Activated T-helper 1 cell treated with anti-CD3 and anti-CD28 coated beads, Interleukin-2, amount 50 U/mL, for 16 hours (primary cell): Measurements from ENCODE around the gene FAM20C.

Experiments used
- DNase-seq, 2 donors: peaks; one replicate each; pipeline ENCODE4 v3.0.0-alpha.2; 2020; ENCODE audit warnings: low read depth in 1 of 2, low spot score in 1 of 2

Gene FAM20C

DNA sequence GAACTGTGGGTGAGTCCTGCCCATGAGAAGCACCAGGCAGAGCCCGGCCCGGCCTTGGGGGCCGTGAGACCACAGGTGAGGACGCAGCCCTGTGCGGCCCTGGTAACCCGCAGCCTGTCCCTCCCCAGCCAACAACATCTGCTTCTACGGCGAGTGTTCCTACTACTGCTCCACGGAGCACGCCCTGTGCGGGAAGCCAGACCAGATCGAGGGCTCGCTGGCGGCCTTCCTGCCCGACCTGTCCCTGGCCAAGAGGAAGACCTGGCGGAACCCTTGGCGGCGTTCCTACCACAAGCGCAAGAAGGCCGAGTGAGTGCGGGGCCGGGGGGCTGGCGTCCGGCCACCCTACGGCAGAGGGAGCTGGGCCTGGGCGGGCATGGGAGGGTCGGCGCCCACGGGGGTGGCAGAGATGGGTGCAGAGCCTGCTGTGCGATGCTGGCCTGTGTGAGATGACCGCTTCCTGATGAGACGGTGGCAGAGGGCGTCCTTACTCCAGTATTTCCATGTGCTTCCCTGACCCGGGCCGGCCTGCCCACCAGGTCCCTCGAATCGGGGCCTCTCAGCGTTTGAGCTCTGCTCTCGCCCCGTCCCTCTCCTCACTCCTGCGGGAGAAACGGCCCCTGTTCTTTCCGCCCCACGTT is 63.5 kb downstream of the FAM20C start:
- DNase-seq = no peak

DNA sequence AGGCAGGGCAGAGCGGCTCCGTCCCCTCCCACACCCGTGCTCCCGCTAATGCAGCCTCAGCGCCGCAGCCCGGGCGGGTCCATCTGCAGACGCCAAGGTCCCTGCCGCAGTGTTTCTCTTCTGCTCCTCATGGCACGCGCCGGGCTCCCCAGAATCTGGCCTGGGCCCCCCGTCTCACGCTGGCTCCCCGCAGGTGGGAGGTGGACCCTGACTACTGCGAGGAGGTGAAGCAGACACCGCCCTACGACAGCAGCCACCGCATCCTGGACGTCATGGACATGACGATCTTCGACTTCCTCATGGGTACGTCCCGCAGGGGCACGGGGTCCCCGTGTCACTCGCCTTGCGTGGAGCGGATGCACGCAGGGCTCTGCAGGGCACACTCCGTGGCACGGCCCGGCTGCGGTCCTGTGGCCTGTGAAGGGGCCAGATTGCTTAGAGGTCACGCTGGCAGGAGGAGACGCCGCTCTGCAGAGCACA is 64.1 kb downstream of the FAM20C start:
- DNase-seq = no peak

GRCh38 chr7:256981-257646 is 64.7 kb downstream of the FAM20C start:
- no peak for DNase-seq

DNA sequence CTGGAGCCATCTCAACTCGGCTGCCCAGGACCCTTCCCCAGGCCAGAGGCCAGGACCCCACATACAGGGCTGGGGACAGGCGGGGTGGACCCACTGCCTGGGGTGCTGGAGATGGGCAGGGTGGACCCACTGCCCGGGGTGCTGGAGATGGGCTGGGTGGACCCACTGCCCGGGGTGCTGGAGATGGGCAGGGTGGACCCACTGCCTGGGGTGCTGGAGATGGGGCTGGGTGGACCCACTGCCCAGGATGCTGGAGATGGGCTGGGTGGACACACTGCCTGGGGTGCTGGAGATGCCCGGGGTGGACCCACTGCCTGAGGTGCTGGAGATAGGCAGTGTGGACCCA is 65.2 kb downstream of the FAM20C start:
- DNase-seq = no peak

DNA sequence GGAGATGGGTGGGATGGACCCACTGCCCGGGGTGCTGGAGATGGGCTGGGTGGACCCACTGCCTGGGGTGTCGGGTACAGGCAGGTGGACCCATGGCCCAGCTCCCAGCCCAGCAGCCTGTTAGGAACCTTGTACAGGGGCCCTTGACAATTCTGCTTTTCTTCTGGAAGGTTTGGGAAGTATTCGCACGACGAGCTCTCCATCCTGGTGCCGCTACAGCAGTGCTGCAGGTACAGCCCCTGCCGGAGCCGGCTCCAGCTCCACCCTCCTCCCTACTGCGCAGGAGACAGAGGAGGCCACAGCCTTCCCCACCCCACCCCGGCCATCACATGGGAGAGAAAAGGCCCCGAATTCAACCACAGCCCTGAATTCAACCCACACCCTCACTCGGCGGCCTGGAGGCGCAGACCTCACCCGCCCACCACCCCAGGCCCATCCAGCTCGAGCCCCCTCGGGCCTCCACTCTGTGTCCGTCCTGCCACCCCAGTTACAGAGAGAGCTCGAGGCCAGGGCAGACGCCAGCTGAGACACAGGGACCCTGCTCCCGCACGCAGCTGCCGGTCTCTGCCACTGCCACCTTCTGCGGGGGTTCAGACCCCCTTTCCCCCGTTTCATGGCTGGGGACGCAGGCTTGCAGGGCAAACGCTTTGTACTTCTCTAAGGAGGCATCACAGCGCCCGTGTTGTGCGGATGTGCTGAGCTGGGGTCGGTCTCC is 66.3 kb downstream of the FAM20C start:
- no peak for DNase-seq

DNA sequence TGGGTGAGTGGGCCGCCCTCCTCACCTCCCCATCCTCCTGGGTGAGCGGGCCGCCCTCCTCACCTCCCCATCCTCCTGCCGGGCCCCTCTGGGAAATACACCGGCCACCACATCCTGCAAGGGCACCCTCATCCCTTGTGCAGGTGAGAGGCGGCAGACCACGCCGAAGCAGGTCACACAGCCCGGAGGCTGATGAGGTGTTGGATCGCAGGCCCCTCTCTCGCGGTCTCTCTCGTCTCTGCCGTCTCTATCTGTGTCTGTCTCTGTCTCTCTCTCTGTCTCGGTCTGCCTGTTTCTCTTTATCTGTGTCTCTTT is 66.8 kb downstream of the FAM20C start:
- no peak for DNase-seq

DNA sequence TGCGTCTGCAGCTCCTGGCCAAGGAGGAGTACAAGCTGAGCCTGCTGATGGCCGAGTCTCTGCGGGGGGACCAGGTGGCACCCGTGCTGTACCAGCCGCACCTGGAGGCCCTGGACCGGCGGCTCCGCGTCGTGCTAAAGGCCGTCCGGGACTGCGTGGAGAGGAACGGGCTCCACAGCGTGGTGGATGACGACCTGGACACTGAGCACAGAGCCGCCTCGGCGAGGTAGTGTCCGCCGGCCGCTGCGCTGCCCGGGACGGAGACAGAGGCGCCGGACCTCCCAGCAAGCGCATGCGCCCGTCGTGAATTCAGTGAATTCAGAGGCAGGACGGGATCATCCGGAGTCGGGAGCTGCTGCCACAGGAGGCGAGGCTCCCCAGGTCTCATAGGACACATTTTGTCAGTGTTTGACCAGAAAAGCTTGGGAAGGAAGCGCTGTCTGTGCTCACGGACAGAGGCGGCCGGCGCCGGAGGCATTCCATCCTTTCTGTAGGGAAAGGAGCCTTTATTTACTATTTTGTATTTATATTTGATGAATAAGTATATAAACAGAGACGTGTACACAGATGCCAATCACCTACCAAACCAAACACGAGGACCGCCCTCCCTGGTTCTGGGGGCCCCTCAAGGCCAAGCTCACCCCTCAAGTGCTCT is 67.5 kb downstream of the FAM20C start:
- DNase-seq = no peak

DNA sequence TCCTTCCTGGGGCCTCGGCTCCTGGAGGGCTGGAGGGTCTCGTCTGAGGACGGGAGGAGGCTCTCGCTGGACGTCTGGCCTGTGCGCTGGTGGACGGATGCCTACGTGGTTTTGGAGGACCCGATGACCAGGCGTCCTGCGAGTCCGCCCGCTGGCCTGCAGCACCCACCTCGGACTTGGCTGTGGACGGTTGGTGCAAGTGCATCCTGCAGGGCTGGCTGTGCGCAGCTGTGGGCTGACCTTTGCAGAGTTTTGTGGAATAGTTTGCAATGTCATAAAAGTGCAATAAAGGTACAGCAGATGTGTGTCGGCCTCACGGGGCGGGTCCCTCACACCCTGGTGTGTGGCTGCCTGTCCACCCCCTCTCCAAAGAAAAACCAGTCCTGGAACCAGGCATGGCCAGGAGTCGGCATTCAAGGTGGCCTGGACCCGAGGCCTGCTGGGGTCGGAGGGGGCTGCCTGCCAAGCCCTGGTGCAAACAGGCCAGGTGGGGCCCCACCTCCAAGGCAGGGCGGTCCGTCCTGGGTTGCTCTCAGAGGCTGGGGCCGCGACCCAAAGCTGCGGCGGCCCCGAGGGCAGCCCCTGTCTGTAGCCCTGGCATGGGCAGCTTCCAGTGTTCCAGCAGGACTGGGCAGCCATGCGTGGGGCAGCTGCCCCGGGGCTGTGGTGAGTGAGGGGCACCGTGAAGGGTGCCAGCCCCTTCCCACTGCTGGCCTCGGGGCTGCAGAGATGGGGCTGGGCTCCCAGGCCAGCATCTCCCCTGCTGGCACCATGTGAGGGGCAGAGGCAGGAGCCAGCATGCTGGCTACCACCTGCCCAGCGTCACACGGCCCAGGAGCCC is 68.3 kb downstream of the FAM20C start:
- no peak for DNase-seq

DNA sequence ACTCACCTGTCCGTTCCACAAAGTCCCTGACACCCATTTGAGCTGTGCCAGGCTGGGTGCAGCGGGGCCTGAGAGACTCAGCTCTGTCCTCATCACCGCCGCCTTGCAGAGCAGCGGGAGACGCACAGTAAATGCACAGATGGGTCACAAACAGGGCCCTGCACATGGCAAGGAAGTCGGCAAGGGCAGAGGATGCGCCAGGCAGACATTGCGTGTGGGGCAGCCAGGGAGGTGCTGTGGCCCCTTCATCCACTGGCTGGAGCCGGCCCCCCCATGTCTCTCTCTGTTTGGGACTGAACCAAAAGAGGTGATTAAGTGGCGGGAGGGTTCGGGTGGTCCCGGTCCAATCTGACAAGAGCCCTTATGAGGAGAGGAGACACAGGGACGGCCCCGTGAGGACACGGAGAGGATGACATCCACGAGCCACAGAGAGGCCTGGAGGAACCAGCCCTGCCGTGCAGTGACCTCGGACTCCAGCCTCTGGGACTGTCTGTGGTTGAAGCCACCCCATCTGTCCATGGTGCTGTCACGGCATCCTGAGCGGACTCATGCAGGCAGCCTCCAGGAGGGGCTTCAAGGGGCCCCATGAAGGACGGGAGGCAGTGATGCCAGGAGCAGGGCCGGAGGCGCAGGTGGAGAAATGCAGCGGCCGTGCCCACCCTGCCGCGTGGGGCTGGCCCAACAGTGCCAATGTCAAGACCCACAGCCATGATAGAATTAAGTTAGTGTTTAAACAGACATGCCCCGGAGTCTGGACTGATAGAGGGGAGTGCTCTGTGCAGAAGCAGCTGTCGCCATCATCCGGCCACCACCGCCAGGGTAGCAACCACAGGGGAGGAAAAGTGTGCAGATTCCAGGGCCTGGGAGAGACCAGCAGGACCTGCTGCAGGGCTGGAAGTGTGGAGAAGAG is 69.2 kb downstream of the FAM20C start:
- DNase-seq = no peak

GRCh38 chr7:262251-262572 is 69.8 kb downstream of the FAM20C start:
- no peak for DNase-seq

- peak in 1 of 2 donors; percentile 37 for DNase-seq
Observed at GRCh38 chr7:262631-263311, 70.4 kb downstream of the FAM20C start.

- DNase-seq = peak in 1 of 2 donors; percentile 17
Observed at GRCh38 chr7:263483-264351, 71.3 kb downstream of the FAM20C start.

- DNase-seq = no peak
Observed at GRCh38 chr7:264541-265191, 72.3 kb downstream of the FAM20C start.

DNA sequence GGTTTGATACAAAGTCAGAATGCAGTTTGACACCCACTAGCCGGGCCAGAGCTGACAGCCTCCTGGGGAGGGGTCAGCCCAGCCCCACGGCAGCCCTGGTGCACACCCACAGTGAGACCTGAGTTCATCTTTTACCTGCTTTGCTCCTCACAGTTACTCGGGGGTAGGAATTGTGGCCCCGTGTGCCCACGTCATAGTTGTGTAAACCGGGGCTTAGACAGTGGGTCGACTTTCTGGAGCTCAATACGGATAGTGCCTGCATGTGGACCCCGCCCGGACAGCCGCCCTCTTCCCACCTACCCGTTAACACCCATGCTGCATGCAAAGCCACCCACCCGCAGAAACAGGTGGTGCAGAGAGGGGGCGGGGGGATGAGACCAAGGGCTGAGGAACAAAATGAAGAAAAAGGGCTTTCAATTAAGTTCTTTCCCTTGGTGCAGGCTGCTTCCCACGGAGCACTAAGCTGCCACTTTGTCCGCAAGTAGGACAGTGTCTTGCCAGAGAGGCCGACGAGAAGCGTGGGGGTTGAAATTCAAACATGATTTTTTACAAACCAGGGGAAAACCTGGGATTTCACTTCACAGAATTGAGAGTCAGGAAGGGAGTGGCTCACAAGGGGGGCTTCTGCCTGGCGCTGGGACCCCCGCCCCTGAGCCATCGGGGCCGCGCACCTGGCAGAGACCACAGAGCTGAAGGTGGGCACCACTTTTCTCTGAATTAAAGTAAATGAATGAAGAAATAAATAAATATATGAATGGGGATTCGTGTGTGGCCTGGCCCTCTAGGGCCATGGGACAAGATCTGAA is 73.0 kb downstream of the FAM20C start:
- no peak for DNase-seq

DNA sequence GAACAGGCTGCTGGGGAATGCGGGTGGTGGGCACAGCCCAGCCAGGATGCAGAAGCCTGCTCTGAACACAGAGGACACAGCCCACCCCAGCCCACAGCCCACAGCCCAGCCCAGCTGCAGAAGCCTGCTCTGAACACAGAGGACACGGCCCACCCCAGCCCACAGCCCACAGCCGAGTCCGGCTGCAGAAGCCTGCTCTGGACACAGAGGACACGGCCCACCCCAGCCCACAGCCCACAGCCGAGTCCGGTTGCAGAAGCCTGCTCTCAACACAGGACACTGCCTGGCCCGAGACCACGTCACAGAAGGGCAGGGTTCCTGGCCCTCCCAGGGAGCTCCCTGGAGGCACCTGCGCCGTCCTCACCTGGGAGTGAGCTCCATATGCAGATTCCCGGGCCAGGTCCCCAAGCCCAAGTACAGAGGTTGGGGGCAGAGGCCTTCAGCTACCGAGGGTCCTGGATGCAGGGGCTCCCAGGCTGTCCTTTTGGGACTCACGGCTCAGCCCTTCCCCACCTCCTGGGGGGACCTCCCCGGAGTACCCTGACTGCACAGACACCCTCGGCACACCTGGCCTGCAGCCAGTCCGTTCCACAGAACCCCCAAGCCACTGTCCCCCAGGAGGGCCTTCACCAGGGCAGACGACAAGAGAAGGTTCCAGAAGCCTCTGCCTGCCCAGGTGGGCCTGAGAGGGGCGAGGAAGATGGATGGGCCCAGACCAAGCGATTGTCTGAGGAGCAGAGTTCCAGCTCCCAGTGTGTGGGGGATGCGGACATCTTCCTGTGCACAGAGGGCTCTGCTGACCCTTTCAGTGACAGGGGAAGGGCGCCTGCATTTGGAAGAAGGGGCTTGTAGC is 73.9 kb downstream of the FAM20C start:
- no peak for DNase-seq
